Stomach smooth muscle (tissue), 2 donors: Measurements from ENCODE around the gene KNDC1.
"Not testable (repeated sequence)": the region's sequence is repeated elsewhere in the genome, so short reads cannot be mapped to it uniquely, and the experiment has no call there.

Experiments
- H3K27ac ChIP-seq: one replicate; pipeline ENCODE4 v1.7.0; 2013; ENCODE audit warnings: mild to moderate bottlenecking, low read length, inconsistent platforms
- H3K27me3 ChIP-seq, 2 donors: one replicate each; pipeline ENCODE4 v1.7.0; 2013; ENCODE audit warnings: low read length in 2 of 2; ENCODE audit not compliant: insufficient read depth in 2 of 2, control insufficient read depth in 1 of 2
- H3K36me3 ChIP-seq, 2 donors: one replicate each; pipeline ENCODE4 v1.7.0; 2013; ENCODE audit warnings: low read length in 2 of 2; ENCODE audit not compliant: control insufficient read depth in 2 of 2, insufficient read depth in 2 of 2
- H3K4me1 ChIP-seq: one replicate; pipeline ENCODE4 v1.7.0; 2013; ENCODE audit warnings: low read length; ENCODE audit not compliant: control insufficient read depth, insufficient read depth
- H3K4me3 ChIP-seq, 2 donors: one replicate each; pipeline ENCODE4 v1.7.0; 2013; ENCODE audit warnings: low read length in 2 of 2
- H3K9ac ChIP-seq, 2 donors: one replicate each; pipeline ENCODE4 v1.7.0; 2013; ENCODE audit warnings: low read length in 2 of 2, mild to moderate bottlenecking in 1 of 2
- H3K9me3 ChIP-seq, 2 donors: one replicate each; pipeline ENCODE4 v1.7.0; 2013; ENCODE audit warnings: low read length in 2 of 2; ENCODE audit not compliant: control insufficient read depth in 2 of 2
- donor health status: healthy.
- donor health status: Pancreatic carcinoma.

KNDC1 gene

DNA sequence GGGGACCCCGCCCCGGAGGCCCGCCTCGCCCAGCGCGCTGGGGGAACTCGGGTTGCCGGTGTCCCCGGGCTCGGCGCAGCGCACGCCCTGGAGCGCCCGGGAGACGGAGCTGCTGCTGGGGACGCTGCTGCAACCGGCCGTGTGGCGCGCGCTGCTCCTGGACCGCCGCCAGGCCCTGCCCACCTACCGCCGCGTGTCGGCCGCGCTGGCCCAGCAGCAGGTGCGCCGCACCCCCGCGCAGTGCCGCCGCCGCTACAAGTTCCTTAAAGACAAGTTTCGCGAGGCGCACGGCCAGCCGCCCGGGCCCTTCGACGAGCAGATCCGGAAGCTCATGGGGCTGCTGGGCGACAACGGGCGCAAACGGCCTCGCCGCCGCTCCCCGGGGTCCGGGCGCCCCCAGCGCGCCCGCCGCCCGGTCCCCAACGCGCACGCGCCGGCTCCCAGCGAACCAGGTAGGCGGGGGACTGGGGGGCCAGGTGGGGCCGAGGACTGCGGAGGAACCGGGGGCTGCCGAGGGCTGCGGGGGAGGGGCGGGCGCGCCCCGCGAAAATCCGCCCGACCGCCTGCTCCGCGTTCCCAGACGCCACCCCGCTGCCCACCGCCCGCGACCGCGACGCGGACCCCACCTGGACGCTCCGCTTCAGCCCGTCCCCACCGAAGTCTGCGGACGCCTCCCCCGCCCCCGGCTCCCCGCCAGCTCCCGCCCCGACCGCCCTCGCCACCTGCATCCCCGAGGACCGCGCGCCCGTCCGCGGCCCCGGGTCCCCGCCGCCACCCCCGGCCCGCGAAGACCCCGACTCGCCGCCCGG is 70.6 kb downstream of the KNDC1 start:
- no peak overlapping the region for H3K9ac ChIP-seq
- H3K4me1 ChIP-seq, result no peaks in the 10 kb centered on the region
- H3K9me3 ChIP-seq, result no peaks in the 10 kb centered on the region
- no peaks in the 10 kb centered on the region for H3K36me3 ChIP-seq
- no peak overlapping the region for H3K27ac ChIP-seq
- peak overlapping the region in 1 of 2 donors; percentile 1 for H3K4me3 ChIP-seq
- peaks cover 24 to 27% of the 10 kb centered on the region in 2 donors for H3K27me3 ChIP-seq

DNA sequence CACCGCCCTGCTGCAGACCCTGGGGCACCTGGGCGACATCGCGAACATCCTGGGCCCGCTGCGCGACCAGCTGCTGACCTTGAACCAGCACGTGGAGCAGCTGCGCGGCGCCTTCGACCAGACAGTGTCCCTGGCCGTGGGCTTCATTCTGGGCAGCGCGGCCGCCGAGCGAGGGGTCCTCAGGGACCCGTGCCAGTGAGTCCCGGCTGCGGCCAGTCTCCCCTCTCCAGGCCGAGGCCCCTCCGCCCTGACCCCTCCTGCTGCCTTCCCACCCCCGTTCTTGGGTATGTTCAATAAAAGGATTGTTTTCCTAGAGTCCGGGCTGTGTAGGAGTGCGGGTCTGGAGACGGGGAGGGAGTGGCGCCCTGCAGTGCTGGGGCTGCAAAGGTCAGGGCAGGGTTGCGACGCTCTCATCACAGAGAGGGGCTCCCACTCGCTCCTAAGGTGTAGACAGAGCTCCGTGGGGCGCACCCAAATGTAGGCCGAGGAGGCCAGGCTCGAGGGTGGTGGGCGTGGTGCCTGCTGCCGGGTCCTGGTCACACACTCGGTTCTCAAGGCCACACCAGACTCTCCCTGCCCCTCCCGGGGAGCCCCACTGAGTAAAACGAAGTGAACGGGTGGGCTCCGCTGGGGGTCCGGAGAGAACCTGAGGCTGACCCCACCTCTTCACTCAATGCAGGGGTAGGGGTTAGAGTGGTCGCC is 71.4 kb downstream of the KNDC1 start:
- H3K27me3 ChIP-seq, result peaks cover 24 to 34% of the 10 kb centered on the region in 2 donors
- no peaks in the 10 kb centered on the region for H3K4me1 ChIP-seq
- H3K9me3 ChIP-seq, result no peaks in the 10 kb centered on the region
- no peak overlapping the region for H3K27ac ChIP-seq
- no peak overlapping the region for H3K4me3 ChIP-seq
- H3K36me3 ChIP-seq, result no peaks in the 10 kb centered on the region
- H3K9ac ChIP-seq, result no peak overlapping the region

DNA sequence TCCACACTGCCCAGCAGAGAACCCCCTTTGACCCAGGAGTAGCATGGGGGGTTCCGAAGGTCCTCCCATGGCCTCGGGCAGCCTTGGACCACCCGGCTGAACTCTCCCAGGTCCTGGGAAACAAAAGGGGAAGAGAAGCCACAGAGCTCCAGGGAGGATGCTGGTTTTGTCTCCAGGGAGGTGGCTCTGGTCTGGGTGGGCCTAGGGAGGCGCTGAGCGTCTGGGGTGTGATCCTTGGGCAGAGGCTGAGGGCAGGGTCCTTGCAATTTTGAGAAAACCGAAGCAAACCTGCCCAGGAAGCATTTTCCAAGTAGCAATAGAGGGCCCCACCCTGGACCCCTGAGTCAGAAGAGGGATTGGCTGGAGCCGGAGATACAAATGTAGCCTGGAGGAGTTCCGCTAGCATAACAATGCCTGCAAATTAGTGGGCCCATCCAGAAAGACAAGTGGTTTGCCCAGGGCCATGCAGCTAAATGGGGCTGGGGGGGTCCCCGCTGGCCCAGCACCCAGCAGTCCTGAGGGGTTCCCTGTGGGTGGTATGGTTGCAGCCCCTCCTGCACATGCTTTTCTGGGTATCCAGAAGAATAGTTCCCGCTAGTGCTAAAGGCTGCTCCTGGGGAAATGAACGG is 72.0 kb downstream of the KNDC1 start:
- peaks cover 24 to 40% of the 10 kb centered on the region in 2 donors for H3K27me3 ChIP-seq
- H3K9me3 ChIP-seq, result no peaks in the 10 kb centered on the region
- no peaks in the 10 kb centered on the region for H3K36me3 ChIP-seq
- H3K27ac ChIP-seq, result no peak overlapping the region
- no peak overlapping the region for H3K4me3 ChIP-seq
- H3K4me1 ChIP-seq, result peaks cover 6% of the 10 kb centered on the region
- H3K9ac ChIP-seq, result no peak overlapping the region

DNA sequence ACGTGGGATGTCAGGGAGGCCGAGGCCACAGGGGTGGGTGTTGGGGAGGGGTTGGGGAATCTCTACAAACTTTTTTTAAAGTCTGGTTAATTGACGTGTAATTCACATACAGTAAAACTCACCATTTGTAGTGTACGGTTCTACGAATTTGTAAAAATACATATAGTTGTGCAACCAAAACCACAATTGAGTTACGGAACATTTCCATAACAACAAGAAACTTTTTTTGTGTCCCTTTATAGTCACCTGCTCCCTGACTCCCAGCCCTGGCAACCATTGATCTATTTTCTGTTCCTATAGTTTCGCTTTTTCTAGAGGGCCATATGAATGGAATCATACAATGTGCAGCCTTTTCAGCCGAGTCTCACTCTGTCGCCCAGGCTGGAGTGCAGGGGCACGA is 74.8 kb downstream of the KNDC1 start:
- H3K4me1 ChIP-seq, result peaks cover 13% of the 10 kb centered on the region
- H3K36me3 ChIP-seq, H3K9me3 ChIP-seq, H3K4me3 ChIP-seq, H3K27ac ChIP-seq, H3K9ac ChIP-seq: not testable (repeated sequence)
- peaks cover 27 to 56% of the 10 kb centered on the region in 2 donors for H3K27me3 ChIP-seq

DNA sequence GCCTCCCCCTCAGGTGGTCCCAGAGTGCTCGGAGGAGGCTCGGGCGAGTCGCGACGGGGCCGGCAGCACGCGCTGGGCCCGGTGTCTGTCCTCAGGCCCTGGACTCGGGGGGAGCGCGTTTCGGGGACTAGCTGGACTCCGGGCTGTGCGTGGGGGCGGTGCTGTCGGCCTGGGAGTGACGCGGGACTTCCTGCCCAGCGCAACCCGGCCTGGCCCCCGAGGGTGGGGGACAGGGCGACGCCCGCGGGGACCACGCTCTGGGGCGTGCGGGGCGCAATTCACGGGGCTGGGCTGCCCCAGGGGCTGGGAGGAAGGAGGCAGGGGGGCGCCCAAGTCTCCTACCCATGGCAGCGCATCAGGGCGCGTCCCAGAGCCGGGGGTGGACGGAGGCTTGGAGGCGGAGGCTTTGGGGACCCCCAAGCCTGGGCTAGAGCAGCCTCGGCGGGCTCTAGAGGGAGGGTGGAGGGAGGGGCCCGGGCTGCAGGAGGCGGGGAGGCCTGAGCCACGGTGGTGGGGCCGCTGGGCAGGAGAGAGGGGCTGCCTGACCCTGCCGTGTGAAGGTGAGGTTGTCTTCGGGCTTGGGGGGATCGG is 75.3 kb downstream of the KNDC1 start:
- H3K9me3 ChIP-seq, result no peaks in the 10 kb centered on the region
- H3K27ac ChIP-seq, result no peak overlapping the region
- no peaks in the 10 kb centered on the region for H3K36me3 ChIP-seq
- peaks cover 13% of the 10 kb centered on the region for H3K4me1 ChIP-seq
- H3K27me3 ChIP-seq, result peaks cover 27 to 54% of the 10 kb centered on the region in 2 donors
- H3K4me3 ChIP-seq, result no peak overlapping the region
- no peak overlapping the region for H3K9ac ChIP-seq

DNA sequence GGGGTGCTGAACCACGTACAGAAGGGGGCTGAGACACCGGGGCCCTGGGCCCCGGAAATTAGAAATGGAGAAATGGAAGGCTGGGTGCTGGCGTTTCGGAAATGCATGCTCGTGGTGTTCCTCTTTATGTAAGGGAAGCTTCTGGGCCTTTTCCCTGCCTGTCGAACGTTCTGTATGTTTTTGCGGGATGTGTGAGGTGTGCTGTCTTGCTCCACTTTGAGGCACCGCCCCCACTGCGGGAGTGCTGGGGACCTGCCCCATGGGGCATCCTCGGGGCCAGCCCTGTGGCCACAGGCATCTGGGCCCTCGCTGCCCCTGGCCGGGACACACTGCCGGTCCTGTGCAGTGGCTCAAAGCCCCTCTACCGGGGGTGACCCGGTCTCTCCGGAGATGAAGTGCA is 75.9 kb downstream of the KNDC1 start:
- Histone ChIP-seq H3K36me3 (no peaks in the 10 kb centered on the region), H3K4me3 (no peak overlapping the region), H3K4me1 (peaks cover 13% of the 10 kb centered on the region), H3K27me3 (peaks cover 30 to 50% of the 10 kb centered on the region in 2 donors), H3K9me3 (no peaks in the 10 kb centered on the region), H3K27ac (no peak overlapping the region), H3K9ac (no peak overlapping the region)

DNA sequence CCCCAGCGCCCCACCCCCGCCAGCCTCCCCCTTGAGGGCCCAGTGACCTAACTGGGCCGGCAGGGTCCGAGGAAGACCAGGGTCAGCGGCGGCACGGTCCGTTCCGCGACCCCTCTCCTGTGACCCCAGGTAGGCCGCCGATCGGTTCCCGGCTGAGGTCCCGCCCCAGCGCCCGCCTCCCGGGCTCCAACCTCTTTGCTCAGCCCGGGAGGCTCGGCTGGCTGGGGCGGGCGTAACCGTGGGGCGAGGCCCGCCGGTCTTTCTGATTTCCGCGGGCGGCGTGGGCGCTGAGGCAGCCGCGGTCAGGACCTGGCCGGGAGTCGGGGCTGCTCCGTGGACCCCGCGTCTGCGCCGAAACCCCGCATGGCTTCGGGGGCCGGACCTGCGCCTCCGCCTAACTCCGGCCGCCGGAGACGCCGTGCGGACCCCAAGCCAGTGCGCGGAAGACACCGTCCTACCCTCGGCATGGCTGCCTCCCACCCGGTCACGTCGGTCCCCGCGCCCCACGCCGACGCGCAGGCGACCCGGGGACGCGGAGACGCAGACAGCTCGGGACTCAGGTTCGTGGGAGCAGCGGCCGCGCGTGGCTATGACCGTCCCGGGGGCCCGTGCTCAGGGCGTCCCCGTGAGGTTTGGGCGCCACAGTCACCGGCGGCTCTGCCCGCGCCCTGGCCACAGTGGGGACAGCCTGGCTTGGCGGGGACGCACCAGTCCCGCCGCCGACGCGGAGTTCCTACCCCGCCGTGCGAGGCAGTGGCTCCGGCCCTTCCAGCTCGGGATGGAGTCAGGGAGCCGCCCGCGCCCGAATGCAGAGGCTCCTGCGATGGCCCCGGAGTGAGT is 76.6 kb downstream of the KNDC1 start:
- Histone ChIP-seq H3K27me3 (peaks cover 34 to 49% of the 10 kb centered on the region in 2 donors), H3K4me1 (peaks cover 13% of the 10 kb centered on the region), H3K36me3 (no peaks in the 10 kb centered on the region), H3K4me3 (no peak overlapping the region), H3K9ac (no peak overlapping the region), H3K27ac (no peak overlapping the region), H3K9me3 (no peaks in the 10 kb centered on the region)

DNA sequence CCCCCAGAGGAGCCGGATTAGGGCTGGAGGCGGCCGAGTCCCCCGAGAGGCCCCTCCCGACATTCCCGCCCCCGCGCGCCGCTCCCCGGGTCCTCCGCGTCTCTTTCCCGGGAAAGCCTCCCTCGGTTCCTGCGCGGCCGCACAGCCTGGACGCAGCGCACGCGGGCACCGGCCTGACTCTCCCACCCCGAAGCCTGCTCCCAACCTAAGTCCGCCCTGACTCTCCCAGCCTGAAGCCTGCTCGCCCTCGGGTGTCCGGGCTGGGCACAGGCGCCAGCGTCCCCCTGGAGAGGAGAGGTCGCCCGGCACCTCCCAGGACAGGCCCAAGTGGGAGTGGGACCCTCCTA is 77.2 kb downstream of the KNDC1 start:
- Histone ChIP-seq H3K9ac (no peak overlapping the region), H3K4me1 (peaks cover 13% of the 10 kb centered on the region), H3K36me3 (no peaks in the 10 kb centered on the region), H3K27me3 (peaks cover 35 to 49% of the 10 kb centered on the region in 2 donors), H3K4me3 (no peak overlapping the region), H3K9me3 (no peaks in the 10 kb centered on the region), H3K27ac (no peak overlapping the region)

DNA sequence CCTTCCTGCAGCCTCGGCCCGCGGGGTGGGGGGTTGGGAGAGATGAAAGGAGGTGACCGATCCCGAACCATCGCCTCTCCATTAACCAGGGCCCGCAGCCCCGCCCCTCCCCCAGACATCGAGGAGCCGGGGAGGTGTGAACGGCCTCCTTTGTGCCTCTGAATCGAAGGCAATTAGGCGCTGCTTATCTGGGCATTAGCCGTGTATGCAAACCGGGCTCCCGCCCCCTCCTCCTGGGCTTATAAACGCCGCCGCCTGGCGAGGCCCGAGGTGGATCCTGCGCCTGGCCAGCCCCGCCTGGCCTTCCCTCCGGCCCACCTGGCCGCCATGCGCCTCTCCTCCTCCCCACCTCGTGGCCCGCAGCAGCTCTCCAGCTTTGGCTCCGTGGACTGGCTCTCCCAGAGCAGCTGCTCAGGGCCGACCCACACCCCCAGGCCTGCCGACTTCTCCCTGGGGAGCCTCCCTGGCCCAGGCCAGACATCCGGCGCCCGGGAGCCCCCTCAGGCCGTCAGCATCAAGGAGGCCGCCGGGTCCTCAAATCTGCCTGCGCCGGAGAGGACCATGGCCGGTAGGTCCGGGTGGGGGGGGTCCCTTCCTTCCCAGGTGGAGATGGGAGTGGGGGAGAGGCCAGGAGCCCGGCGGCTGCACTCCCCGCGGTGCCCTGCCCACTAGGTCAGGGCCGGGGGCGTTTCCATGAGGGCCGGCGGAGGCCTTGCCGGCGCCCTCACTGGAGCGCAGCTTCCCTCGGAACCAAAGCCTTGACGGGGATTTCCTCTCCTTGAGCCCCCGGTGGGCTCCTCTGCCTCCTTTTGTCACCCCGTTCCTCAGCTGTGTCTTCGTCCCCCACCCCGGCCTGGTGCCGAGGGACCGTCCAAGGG is 77.8 kb downstream of the KNDC1 start, which contains the start of gene VENTX:
Gene VENTX (plus strand): TSS at position 268 of the 878 bp plus-strand sequence. CDS start 60 bp downstream, at position 328.
- no peaks in the 10 kb centered on the region for H3K36me3 ChIP-seq
- H3K27me3 ChIP-seq, result peaks cover 36 to 49% of the 10 kb centered on the region in 2 donors
- no peak within 1 kb of the TSS for H3K27ac ChIP-seq
- H3K4me3 ChIP-seq, result no peak within 1 kb of the TSS
- H3K4me1 ChIP-seq, result peaks cover 13% of the 10 kb centered on the region
- H3K9ac ChIP-seq, result no peak within 1 kb of the TSS
- H3K9me3 ChIP-seq, result no peaks in the 10 kb centered on the region
